CD4-positive, alpha-beta T cell treated with Interleukin-4 for 1 hour (primary cell): ENCODE data around the gene RBM43.

Experiments
- DNase-seq, 2 donors: peaks; one replicate each; pipeline ENCODE4 v3.0.0-alpha.2; 2020 to 2022

Gene RBM43

DNA sequence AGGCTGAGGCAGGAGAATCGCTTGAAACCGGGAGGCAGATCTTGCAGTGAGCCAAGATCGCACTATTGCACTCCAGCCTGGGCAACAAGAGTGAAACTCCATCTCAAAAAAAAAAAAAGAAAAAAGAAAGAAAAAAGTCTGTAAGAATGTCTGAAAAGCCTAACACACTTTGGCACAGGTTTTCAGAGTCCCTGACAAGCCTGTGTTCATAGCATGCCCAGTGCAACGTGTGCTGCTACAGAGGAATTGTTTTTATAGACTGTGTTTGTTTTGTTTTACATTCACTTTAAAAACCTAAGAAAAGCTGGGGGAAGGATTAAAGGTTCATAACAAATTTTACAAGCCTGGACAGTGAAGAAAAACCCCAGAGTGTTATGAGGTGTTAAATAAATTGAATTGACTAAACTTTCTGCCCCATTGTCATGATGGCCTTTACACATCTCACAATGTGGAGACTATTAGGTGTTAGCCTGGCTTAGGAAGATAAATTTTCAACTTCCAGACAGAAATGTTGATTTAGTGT lies 55.2 kb downstream of the RBM43 start:
- no peak for DNase-seq

DNA sequence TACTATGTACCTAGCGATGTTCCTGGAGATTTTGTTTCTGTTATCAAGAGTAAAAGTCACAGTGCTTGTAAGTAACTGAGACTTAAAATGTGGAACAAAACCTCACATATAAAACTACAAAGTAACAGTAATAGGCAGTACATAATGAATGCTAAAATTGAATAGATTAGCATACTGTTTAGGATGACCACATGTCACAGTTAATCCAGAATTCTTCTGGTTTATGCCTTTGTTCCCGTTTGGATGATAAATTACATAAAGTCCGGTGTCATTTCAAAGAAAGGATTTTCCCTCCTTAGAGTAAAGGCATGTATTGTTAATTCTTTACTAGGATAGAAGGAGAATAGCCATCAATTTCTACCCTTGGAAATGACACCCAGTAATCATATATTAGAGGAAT lies 56.1 kb downstream of the RBM43 start:
- DNase-seq: no peak

DNA sequence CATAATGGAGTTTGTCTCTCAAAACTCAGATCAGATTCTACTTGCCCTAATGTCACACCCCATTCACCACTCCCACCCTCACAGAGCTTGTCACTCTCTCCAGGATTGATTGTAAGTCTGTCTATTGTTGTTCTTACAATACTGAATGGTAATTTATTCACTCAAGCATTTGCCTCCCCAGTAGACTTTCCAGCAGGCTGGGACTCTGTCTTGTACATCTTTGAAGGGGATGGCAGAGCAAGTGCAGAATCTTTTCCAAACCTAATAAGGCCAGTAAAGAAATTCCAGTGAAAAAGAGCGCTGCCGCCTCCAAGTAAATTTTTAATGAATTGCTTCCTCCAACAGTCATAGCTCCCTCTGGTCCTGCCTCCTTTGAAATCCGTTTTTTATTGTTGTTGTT lies 56.9 kb downstream of the RBM43 start:
- no peak for DNase-seq

DNA sequence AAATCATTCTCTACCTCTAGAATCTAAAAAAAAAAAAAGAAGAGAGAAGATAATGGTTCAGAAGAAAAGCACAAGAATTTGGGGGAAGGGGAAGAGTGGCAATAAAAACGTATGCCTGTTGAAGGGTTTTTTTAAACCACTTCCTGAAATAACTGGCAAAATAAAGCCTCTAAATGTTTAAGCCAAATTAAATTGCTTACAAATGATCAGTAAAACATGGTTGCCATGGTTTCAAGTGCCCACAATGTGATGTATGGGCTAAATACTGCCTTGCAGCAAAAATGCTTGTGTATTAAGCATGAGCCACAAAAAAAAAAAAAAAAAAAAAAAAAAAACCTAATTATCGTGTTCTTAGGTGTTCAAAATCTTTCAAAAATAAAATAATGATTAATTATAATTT lies 60.8 kb downstream of the RBM43 start:
- no peak for DNase-seq

DNA sequence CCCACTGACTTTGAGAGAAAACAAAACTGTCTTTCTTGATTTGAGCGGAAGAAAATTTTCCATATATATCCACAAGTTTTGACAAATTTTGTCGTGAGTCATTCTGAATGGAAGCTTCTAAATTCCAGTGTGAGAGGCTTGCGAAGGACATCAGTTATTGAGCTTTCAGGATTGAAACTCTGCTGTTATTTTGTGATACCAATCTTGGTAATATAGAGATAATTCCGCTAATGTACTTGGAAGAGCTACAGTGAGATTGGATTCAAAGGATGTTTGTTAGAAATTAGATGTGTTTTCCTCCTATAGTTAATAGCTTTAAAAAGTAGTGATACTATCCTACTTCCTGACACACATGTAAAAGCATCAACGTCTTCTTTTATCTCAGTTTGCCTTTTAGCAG lies 61.4 kb downstream of the RBM43 start:
- DNase-seq: no peak

DNA sequence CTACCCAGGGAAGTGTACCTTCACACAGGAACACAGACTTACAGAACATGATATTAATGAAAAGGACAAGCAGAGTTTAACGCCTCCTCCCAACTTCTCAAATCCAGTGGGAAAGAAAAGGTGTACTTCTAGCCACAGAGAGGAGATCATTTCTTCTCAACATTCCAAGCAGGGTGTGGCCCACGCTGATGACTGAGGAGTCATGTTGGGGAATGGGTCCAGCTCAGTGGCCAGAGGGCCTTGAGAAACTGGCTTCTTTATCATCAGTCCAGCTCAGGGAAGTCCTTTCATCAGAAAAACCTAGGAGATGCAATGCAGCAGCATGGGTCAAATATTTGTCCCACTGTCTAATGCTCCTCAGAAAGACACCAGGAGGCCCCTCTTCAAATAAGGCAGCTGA lies 63.0 kb downstream of the RBM43 start:
- DNase-seq: no peak
